NCI-H1436 (cell line): Measurements from ENCODE around the gene ENO3.

Experiments used
- DNase-seq: peaks from one replicate; lab custom pipeline; 2025; lab: John Stamatoyannopoulos, UW

Gene ENO3

GRCh38 chr17:4950075-4950745, 709 bp upstream of the ENO3 start:
- peak; percentile 8 for DNase-seq

- DNase-seq: no peak
Measured at GRCh38 chr17:4951486-4951885, 567 bp downstream of the ENO3 start.

GRCh38 chr17:4953451-4953961, 2.6 kb downstream of the ENO3 start:
- DNase-seq: no peak

- no peak for DNase-seq
Measured at GRCh38 chr17:4955091-4955490, 4.2 kb downstream of the ENO3 start.

- DNase-seq: no peak
Measured at GRCh38 chr17:4956493-4957061, 5.7 kb downstream of the ENO3 start.

- DNase-seq: no peak
Measured at GRCh38 chr17:4958102-4958501, 7.2 kb downstream of the ENO3 start.

- DNase-seq: no peak
Measured at GRCh38 chr17:4959261-4959965, 8.5 kb downstream of the ENO3 start.

GRCh38 chr17:4960279-4960922, 9.5 kb downstream of the ENO3 start:
- no peak for DNase-seq

- no peak for DNase-seq
Measured at GRCh38 chr17:4965311-4965986, 14.5 kb downstream of the ENO3 start.

GRCh38 chr17:4966844-4967538, 16.1 kb downstream of the ENO3 start:
- peak; percentile 97 for DNase-seq

- DNase-seq: peak; percentile 91
Measured at GRCh38 chr17:4967539-4968485, 16.9 kb downstream of the ENO3 start, which contains the start of gene SPAG7. Gene SPAG7, minus strand, starts transcription at chr17:4967817. Its CDS starts 13 bp downstream, at chr17:4967804.

- no peak for DNase-seq
Measured at GRCh38 chr17:4968486-4969046, 17.6 kb downstream of the ENO3 start.

- DNase-seq: no peak
Measured at GRCh38 chr17:4969047-4969550, 18.2 kb downstream of the ENO3 start.

GRCh38 chr17:4969551-4970173, 18.7 kb downstream of the ENO3 start:
- no peak for DNase-seq

- no peak for DNase-seq
Measured at GRCh38 chr17:4970273-4970672, 19.4 kb downstream of the ENO3 start.

GRCh38 chr17:4971826-4972225, 20.9 kb downstream of the ENO3 start:
- DNase-seq: no peak

- DNase-seq: no peak
Measured at GRCh38 chr17:4972322-4972721, 21.4 kb downstream of the ENO3 start.

GRCh38 chr17:4972752-4973151, 21.8 kb downstream of the ENO3 start:
- no peak for DNase-seq
